HG02571 (cell line): ENCODE data around the gene EIF2S2.
A peak's percentile ranks its signal among the peaks of the same experiment; 100 is the strongest.
"Not testable (repeated sequence)": the region's sequence is repeated elsewhere in the genome, so short reads cannot be mapped to it uniquely, and the experiment has no call there.

Experiments
- ATAC-seq: cut with Tn5 transposase; IDR thresholded peaks from one replicate; pipeline ENCODE4 v1.9.1; 2021; ENCODE audit warnings: mild to moderate bottlenecking, moderate library complexity; ENCODE audit not compliant: unreplicated experiment

Gene EIF2S2, protein sequence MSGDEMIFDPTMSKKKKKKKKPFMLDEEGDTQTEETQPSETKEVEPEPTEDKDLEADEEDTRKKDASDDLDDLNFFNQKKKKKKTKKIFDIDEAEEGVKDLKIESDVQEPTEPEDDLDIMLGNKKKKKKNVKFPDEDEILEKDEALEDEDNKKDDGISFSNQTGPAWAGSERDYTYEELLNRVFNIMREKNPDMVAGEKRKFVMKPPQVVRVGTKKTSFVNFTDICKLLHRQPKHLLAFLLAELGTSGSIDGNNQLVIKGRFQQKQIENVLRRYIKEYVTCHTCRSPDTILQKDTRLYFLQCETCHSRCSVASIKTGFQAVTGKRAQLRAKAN

DNA sequence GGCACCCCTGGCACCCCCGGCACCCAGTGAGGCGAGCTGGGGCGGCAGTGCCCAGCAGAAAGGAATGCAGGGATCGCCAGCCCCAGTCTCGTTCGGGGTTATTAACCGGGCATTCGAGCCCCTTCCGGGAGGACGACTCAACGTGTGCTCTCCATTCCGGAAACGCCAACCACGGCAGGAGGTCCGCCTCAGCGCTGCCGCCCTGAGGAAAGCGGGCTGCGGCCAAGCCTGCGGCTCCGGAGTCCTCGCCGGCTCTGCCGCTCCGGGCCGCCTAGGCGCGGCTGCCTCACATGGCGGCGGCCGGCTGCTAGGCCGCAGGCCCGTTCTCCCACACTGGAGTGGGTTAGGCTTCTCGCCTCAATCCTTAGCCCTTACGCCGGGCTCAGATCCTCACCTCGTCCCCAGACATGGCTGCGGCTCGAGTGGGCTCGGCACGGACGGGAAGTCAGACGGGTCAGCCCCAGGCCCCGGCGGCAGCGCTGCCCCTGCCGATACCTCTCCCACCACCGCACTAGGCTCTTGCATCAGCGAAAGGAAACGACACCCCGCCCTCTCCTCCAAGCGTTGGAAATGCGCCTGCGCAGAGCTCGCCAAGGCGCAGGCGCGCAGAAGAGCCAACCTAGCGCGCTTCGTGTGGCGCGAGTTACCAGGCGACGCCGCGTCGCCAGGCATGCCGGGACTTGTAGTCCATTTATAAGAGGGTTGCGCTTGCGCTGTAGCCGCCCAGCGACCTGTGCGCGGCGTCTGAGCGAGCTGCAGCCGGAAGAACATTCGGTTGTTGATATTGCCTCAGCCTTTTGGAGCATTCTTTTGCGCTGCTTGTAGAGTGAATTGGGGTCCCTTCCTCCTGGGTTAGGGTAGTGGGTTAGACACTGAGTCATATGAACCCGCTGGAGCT, at the start of gene EIF2S2:
Gene EIF2S2 (minus strand): TSS at position 542 of the 898 bp plus-strand sequence. CDS start 133 bp downstream, at position 409.
- peak; percentile 82 for ATAC-seq

DNA sequence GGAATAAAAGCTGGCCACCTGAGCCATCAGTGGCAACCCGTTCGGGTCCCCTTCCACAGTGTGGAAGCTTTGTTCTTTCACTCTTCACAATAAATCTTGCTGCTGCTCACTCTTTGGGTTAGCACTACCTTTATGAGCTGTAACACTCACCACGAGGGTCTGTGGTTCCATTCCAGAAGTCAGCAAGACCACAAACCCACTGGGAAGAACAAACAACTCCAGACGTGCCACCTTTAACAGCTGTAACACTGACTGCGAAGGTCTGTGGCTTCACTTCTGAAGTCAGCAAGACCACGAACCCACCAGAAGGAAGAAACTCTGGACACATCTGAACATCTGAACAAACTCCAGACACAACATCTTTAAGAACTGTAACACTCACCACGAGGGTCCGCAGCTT, 45.7 kb upstream of the EIF2S2 start:
- not testable (repeated sequence) for ATAC-seq

DNA sequence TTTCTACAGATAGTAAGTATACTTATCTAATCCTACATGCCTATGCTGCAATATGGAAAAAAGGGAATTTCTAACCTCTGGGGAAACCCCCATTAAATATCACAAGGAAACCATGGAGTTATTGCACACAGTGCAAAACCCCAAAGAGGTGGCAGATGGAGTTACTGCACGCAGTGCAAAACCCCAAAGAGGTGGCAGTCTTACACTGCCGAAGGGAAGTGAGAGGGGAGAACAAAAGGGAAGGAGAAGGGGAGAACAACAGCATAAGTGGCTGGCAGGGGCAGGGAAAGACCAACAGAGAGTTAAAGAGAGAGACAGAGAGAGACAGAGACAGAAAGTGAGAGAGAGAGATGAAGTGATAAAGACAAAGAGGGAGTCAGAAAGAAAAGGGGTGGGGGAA, 43.8 kb upstream of the EIF2S2 start:
- ATAC-seq = no peak

DNA sequence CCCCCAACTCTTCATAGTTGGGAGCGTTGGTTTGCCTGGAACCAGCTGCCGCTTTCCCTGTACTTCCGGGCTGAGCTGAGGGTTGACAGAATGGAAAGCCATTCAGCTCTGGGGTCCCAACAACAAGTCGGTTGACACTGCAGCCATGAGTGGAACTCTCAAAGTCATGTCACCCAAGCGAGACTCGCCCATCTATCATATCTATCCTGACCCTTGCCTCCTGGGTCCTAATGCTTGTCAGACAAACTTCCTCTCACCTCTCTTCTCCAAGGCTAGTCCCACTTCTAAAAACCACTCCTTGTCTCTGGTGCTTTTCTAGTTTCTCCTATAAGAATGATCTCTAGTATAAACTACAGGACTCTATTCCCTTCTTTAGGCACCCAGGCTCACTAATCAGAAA, 41.1 kb upstream of the EIF2S2 start:
- not testable (repeated sequence) for ATAC-seq

DNA sequence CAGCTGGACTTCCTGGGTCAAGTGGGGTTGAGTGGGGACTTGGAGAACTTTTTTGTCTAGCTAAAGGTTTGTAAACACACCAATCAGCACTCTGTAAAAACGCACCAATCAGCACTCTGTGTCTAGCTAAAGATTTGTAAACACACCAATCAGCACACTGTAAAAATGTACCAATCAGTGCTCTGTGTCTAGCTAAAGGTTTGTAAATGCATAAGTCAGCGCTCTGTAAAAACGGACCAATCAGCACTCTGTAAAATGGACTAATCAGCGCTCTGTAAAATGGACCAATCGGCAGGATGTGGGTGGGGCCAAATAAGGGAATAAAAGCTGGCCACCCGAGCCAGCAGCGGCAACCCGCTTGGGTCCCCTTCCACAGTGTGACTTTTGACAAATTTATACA, 40.0 kb upstream of the EIF2S2 start:
- ATAC-seq = not testable (repeated sequence)

DNA sequence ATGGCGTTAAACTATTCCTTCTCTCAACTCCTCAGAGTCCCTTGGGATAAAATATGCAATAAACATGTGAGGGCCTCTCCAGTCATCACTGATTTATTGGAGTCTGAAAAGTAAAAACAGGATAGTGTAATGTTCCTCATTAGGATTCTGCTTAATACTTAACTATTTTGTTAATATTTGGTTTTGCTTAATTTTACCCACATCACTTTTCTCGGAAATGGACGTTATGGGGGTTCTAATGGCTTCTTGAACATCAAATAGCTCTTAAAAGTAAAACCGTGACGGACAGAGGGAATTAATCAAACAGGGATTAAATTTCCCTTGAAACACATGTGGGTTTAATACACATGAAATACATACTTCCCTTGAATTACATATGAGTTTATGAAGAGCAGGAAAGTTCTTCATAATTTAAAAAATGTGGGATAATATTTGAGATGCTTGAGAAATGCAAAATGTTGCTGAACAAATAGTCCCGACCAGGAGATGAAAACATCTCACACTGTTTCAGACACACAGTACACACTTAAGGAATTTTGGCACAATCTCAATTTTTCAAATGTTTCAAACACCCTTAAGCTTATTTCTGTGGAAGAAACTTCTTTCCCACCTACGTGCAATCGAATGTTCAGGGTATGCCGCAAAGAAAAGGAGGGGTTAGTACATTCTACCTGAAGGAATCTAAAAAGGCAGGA, 38.4 kb upstream of the EIF2S2 start:
- ATAC-seq = no peak

DNA sequence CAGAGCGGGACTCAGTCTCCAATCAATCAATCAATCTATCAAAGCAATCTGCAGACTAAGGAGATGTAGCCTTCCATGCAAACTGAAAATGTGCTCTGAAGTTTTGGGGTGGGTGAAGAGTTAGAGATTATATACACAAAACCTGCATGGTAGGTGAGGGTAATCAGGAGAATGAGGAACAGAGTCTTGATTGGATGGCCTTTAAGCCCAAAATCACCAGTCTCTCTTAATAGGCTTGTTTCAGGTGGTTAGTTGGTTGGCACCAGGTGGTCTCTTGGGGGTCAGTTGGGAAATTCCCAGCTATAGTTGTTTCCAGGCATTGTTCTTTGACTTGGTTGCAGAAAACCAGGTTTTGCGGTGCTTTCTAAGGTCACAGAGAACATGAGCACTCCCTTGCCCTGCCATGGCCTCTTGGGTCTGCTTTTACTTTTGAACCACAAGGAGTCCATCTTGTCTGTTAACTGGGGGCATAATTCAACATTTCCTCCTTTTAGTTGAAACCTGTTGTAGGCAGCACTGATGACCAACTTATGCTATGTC, 33.3 kb upstream of the EIF2S2 start:
- no peak for ATAC-seq

DNA sequence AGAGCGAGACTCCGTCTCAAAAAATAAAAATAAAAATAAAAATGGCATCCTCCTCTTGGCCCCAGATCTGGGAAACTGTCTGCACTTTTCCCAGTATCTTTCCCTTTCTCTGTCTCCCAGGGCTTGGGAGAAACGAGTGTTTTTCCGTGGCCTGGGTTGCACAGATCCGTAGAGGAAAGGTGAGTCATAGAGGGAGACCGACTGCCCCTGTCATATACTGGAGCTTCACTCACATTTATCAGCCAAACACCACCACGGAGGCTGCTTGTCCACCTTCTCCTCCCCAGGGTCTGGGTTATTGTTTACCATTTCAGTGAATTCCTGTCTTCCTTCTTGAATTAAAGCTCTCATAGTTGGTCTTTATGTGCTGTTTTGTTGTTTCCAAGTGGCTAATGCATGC, 31.9 kb upstream of the EIF2S2 start:
- no peak for ATAC-seq

DNA sequence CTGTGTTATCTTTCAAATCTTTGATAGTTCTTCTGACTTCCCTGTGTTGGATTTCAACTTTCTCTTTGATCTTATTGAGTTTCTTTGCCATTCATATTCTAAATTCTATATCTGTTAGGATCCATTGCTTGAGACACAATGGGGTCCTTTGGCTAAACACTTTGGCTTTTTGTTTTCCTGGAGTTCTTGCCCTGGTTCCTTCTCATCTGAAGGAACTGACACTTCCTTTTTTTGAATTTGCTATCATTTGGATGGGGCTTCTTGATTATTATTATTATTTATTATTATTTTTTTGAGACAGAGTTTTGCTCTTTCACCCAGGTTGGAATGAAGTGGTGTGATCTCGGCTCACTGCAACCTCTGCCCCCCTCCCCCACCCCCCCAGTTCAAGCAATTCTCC, 30.1 kb upstream of the EIF2S2 start:
- ATAC-seq = no peak

DNA sequence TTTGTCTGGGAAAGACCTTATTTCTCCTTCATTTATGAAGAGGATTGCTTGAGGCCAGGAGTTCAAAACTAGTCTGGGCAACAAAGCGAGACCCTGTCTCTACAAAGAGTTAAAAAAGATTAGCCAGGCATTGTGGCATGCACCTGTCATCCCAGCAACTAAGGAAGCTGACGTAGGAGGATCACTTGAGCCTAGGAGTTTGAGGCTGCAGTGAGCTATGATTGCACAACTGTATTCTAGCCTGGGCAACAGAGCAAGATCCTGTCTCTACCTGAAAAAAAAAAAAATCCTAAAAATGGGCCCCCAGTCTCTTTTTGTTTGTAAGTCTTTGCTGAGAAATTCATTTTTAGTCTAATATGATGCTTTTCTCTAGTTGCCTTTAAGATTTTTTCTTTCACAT, 29.2 kb upstream of the EIF2S2 start:
- no peak for ATAC-seq

DNA sequence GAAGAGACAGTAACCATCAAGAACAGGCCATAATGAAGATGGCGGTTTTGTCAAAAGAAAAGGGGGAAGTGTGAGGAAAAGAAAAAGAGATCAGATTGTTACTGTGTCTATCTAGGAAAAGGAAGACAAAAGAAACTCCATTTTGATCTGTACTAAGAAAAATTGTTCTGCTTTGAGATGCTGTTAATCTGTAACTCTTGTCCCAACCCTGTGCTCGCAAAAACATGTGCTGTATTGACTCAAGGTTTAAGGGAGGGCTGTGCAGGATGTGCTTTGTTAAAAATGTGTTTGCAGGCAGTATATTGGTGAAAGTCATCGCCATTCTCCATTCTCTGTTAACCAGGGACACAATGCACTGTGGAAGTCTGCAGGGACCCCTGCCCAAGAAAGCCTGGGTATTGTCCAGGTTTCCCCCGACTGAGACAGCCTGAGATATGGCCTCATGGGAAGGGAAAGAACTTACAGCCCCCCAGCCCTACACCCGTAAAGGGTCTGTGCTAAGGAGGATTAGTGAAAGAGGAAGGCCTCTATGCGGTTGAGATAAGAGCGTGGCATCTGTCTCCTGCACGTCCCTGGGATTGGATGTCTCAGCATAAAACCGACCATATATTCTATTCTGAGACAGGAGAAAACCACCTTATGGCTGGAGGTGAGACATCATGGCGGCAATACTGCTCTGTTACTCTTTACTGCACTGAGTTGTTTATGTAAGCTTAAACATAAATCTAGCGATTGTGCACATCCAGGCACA, 23.7 kb upstream of the EIF2S2 start:
- not testable (repeated sequence) for ATAC-seq

DNA sequence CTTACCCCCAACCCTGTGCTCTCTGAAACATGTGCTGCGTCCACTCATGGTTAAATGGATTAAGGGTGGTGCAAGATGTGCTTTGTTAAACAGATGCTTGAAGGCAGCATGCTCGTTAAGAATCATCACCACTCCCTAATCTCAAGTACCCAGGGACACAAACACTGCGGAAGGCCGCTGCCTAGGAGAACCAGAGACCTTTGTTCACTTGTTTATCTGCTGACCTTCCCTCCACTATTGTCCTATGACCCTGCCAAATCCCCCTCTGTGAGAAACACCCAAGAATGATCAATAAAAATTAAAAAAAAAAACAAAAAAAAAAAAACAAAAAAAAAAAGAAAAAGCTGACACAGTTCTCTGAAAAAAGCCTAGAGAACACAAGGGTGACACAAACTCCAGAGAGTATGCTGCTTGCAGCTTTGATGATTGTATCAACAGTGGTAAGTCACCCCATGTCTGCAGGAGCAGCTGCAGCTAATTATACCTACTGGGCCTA, 21.4 kb upstream of the EIF2S2 start:
- ATAC-seq = not testable (repeated sequence)

DNA sequence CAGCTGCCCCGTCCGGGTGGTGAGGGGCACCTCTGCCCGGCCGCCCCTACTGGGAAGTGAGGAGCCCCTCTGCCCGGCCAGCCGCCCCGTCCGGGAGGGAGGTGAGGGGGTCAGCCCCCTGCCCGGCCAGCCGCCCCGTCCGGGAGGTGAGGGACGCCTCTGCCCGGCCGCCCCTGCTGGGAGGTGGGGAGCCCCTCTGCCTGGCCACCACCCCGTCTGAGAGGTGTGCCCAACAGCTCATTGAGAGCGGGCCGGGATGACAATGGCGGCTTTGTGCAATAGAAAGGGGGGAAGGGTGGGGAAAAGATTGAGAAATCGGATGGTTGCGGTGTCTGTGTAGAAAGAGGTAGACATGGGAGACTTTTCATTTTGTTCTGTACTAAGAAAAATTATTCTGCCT, 20.9 kb upstream of the EIF2S2 start:
- not testable (repeated sequence) for ATAC-seq

DNA sequence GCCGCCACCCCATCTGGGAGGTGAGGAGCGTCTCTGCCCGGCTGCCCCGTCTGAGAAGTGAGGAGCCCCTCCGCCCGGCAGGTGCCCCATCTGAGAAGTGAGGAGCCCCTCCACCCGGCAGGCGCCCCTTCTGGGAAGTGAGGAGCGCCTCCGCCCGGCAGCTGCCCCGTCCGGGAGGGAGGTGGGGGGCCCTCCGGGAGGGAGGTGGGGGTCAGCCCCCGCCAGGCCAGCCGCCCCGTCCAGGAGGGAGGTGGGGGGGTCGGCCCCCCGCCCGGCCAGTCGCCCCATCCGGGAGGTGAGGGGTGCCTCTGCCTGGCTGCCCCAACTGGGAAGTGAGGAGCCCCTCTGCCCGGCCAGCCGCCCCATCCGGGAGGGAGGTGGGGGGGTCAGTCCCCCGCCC, 20.4 kb upstream of the EIF2S2 start:
- ATAC-seq = not testable (repeated sequence)

DNA sequence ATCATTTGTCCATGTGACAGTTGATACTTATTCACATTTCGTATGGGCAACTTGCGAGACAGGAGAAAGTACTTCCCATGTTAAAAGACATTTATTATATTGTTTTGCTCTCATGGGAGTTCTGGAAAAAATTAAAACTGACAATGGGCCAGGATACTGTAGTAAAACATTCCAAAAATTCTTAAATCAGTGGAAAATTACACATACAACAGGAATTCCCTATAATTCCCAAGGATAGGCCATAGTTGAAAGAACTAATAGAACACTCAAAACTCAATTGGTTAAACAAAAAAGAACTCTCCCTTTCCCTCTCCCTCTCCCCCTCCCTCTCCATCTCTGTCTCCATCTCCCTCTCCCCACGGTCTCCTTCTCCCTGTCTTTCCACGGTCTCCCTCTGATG, 19.4 kb upstream of the EIF2S2 start:
- ATAC-seq = no peak

DNA sequence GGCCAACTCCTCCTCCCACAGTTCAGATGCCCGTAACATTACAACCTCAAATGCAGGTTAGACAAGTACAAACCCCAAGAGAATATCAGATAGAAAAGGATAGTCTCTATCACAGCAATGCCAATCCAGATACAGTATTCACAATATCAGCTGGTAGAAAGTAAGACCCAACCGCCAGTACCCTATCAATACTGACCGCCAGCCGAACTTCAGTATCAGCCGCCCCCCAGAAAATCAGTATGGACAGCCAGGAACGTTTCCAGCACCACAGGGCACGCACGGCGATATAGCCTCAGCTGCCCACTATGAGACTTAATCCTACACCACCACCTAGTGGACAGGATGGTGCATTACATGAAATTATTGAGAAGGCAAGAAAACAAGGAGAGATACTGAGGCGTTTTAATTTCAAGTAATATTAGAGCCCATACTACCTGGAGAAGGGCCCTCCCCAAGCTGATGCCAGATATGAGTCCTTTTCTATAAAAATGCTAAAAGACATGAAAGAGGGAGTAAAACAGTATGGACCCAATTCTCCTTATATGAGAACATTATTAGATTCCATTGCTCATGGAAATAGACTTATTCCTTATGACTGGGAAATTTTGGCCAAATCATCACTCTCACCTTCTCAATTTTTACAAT, 17.6 kb upstream of the EIF2S2 start:
- no peak for ATAC-seq

DNA sequence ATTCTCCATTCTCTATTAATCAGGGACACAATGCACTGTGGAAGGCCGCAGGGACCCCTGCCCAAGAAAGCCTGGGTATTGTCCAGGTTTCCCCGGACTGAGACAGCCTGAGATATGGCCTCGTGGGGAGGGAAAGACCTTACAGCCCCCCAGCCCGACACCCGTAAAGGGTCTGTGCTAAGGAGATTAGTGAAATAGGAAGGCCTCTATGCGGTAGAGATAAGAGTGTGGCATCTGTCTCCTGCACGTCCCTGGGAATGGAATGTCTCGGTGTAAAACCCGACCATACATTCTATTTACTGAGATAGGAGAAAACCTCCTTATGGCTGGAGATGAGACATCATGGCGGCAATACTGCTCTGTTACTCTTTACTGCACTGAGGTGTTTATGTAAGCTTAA, 15.7 kb upstream of the EIF2S2 start:
- no peak for ATAC-seq

DNA sequence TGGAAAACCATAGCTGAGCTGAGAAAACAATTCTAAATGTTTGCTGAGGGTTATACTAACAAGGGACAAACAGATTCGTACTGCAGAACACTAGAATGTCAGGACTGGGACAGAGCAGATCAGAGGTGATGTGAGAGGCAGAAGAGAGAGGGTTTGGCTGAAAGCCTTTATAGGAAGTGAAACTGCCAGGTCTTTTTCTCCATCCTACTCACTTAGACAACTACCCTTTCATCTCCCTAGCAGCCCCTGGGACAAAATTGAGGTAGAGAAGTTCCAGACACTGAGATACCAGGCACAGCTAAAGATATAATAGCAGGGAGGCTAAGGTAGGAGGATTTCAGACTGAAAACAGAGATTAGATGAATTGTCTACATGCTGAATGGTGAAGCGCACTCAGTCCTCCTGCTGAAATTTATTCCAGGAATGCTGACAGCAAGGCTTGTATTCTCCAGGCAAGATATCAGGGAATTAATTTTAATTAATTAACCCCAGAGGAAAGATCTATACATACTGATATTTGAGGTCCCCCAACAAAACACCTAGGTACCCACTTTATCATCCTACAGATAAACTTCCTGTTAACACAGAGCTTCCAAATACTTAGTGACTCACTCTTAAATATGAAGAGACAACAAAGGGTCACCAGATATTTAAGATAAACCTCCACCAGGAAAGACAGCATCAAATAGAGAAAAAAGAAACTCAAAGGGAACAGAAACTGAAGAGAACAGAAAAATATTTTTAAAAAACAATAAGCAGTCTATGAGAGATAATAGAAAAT, 12.6 kb upstream of the EIF2S2 start:
- ATAC-seq = no peak

DNA sequence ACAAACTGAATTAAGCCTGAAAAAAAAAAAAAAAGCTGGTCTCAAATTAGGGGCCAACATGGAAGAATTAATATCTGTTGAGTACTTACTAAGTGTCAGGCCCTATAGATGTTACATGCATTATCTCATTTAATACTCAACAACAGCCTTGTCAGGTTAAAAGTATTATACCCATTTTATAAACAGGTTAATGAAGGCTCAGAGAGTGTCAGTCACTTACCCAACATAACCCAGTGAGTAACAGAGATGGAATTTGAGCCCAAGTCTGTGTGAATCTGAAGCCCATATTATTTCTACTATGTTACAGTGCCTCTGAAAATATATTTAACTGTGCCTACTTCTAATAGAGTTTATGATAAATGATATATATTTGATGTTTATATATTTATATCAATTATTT, 11.3 kb upstream of the EIF2S2 start:
- no peak for ATAC-seq
